ENCODE data around the gene STAC2. TPM values are rescaled to one million over a fixed set of nuclear protein-coding genes. Genes with fewer than 3 reads are reported as not detected.

Gene STAC2
- total RNA-seq, 1 donor from 2014 or later, result not detected

DNA sequence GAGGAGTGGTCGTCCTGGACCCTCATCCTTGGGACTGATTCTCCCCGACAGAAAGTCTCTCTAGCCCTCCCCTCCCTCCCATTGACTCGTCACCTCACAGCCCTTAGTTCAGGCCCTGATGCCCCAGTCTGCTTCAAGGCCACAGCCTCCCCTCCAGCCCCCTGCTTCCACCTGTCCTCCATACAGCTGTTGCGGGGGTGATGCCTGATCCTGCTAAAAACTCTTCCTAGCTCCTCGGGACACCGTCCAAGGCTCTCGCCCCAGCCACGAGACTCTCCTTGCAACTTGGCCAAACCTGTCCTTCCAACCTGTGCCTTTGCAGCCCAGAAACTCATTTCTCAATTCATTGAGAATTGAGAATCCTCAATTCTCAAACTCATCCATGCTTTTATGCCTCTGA is 6.8 kb downstream of the STAC2 start:
- Histone ChIP-seq H3K36me3 (ENCODE audit: control insufficient read depth, insufficient read depth, low read length) (no peaks in the 10 kb centered on the region), H3K27me3 (ENCODE audit: control insufficient read depth, insufficient read depth, low read length) (peaks cover 50% of the 10 kb centered on the region), H3K4me3 (ENCODE audit: low read depth, low read length) (no peak overlapping the region)
- TF ChIP-seq, protein P1, sequence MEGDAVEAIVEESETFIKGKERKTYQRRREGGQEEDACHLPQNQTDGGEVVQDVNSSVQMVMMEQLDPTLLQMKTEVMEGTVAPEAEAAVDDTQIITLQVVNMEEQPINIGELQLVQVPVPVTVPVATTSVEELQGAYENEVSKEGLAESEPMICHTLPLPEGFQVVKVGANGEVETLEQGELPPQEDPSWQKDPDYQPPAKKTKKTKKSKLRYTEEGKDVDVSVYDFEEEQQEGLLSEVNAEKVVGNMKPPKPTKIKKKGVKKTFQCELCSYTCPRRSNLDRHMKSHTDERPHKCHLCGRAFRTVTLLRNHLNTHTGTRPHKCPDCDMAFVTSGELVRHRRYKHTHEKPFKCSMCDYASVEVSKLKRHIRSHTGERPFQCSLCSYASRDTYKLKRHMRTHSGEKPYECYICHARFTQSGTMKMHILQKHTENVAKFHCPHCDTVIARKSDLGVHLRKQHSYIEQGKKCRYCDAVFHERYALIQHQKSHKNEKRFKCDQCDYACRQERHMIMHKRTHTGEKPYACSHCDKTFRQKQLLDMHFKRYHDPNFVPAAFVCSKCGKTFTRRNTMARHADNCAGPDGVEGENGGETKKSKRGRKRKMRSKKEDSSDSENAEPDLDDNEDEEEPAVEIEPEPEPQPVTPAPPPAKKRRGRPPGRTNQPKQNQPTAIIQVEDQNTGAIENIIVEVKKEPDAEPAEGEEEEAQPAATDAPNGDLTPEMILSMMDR (IDR thresholded peaks at IDR 0.05; ENCODE audit: insufficient read depth, low read length, poor library complexity, severe bottlenecking), result no peak
- no peak for DNase-seq (ENCODE audit: low read depth)

DNA sequence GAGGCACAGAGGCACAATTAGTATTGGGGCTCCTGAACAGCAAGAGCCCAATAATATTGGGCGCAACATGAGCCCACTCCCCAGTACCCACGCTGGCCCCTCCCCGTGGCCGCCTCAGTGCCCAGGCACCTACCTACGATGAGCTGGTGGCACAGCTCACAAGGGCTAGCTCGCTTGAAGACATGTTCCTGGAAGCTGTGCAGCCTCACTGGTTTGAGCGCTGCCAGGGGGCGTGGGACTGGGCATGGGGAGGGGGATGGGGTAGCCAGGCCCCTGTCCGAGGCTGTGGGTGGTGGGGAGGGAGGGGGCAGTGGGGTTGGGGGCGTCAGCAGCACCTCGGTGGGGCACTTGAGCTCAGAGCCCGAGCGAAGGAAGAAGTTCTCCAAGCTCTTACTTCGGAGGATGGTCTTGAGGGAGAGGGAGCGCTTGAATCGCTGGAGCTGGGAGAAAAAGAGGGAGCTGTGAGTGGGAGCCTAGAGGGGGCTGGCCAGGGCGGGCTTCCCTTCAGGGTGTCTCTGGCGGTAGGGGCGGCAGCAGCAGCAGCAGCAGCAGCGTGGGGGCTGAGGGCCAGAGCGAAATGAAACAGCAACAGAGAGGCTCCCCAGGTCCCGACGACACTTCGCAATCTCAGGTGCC is 7.9 kb downstream of the STAC2 start:
- no peaks in the 10 kb centered on the region for H3K36me3 ChIP-seq (ENCODE audit: control insufficient read depth, insufficient read depth, low read length)
- TF ChIP-seq, protein P1 (IDR thresholded peaks at IDR 0.05; ENCODE audit: insufficient read depth, low read length, poor library complexity, severe bottlenecking), result no peak
- H3K4me3 ChIP-seq (ENCODE audit: low read depth, low read length), result no peak overlapping the region
- peaks cover 39% of the 10 kb centered on the region for H3K27me3 ChIP-seq (ENCODE audit: control insufficient read depth, insufficient read depth, low read length)
- no peak for DNase-seq (ENCODE audit: low read depth)

DNA sequence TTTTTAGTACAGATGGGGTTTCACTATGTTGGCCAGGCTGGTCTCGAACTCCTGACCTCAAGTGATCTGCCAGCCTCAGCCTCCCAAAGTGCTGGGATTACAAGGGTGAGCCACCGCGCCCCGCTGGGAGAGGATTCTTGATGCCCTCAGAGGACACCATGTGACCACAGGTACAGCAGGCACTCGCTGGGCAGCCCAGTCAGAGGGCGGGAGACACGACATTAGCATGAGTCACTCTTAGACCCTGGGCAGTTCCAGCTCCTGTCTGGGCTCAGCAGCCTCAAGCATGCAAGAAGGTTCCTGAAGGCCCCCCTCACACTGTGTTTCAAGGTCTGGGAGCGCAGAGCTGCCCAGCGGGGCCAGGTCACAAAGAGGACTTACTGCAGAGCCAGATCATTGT is 11.9 kb downstream of the STAC2 start:
- no peak overlapping the region for H3K4me3 ChIP-seq (ENCODE audit: low read depth, low read length)
- DNase-seq (ENCODE audit: low read depth), result no peak
- H3K27me3 ChIP-seq (ENCODE audit: control insufficient read depth, insufficient read depth, low read length), result peaks cover 36% of the 10 kb centered on the region
- TF ChIP-seq, protein P1 (IDR thresholded peaks at IDR 0.05; ENCODE audit: insufficient read depth, low read length, poor library complexity, severe bottlenecking), result no peak
- no peaks in the 10 kb centered on the region for H3K36me3 ChIP-seq (ENCODE audit: control insufficient read depth, insufficient read depth, low read length)

DNA sequence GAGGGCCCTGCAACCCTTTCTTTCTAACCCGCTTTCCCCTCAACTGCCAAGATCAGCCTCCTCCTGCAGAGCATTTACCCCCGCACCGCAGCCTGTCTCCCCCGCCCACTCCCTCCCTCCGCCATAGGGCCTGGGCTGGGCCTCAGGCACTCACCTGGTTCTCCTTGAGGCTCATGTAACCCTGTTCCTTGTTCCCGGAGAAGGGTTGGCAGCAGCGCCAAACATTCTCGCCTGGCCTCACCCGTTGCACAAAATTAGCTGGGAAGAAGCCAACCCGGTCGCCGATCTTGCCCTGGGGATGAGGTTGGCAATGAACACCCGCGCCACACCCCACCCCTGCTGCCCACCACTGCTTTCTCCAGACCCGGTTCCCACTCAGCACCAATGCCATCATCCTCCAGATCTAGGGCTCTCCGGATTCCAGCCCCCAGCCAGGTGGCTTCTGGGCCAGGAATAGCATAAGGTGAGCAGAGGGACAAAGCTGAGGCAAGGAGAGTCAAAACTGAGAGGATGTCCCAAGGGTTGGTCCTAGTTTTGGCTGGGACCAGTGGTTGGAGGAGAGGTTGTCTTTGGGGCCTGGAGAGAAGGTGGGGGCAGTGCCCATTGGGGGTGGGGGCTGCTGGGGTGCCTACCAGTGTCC is 12.8 kb downstream of the STAC2 start:
- H3K27me3 ChIP-seq (ENCODE audit: control insufficient read depth, insufficient read depth, low read length), result peaks cover 32% of the 10 kb centered on the region
- H3K4me3 ChIP-seq (ENCODE audit: low read depth, low read length), result no peak overlapping the region
- H3K36me3 ChIP-seq (ENCODE audit: control insufficient read depth, insufficient read depth, low read length), result no peaks in the 10 kb centered on the region
- DNase-seq (ENCODE audit: low read depth), result no peak
- TF ChIP-seq, protein P1 (IDR thresholded peaks at IDR 0.05; ENCODE audit: insufficient read depth, low read length, poor library complexity, severe bottlenecking), result no peak

DNA sequence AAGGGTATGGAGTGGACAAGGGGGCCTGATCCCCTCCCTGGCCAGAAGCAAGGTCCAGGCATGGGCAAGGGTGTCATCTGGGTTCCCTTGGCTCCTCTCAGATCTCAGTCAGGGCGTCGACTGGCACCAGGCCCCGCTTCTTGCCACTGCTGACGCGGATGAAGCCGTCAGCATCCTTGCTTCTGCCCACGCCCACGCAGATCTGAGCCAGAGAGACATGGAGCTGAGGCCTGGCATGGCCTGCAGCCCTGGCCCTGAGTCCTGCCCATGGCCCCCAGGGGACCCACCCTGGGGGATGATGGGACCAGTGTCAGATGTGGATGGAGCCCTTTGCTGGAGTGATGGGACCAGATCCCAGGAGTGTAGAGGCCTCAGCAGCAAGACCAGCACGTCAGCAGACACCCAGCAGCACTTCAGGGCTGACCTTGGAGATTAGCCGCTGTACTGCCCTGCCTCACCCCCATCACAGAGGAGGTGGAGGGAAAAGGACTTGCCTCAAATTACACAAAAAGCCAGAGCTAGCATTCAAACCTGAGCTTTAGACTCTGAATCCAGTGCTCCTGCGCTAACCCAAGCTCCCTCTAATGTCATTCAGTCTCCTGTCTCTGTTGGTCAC is 13.4 kb downstream of the STAC2 start:
- no peak overlapping the region for H3K4me3 ChIP-seq (ENCODE audit: low read depth, low read length)
- no peaks in the 10 kb centered on the region for H3K36me3 ChIP-seq (ENCODE audit: control insufficient read depth, insufficient read depth, low read length)
- DNase-seq (ENCODE audit: low read depth), result no peak
- H3K27me3 ChIP-seq (ENCODE audit: control insufficient read depth, insufficient read depth, low read length), result peaks cover 28% of the 10 kb centered on the region
- TF ChIP-seq, protein P1 (IDR thresholded peaks at IDR 0.05; ENCODE audit: insufficient read depth, low read length, poor library complexity, severe bottlenecking), result no peak
